Activated CD4-positive, CD25-positive, alpha-beta regulatory T cell (primary cell): ENCODE results near the gene RNF125.

Experiments
- DNase-seq, 4 experiments: peaks; one replicate each; lab custom pipeline; 2025; lab: John Stamatoyannopoulos, UW

Gene RNF125

GRCh38 chr18:32091325-32091723 is 72.7 kb downstream of the RNF125 start:
- DNase-seq, result no peak

- peak; percentile 57 to 74 (median 64) for DNase-seq
Measured at GRCh38 chr18:32091724-32092421, 73.2 kb downstream of the RNF125 start, which contains the start of gene RNF138. Gene RNF138 (plus strand): TSS chr18:32091874. CDS start chr18:32092777, 903 bp downstream.

GRCh38 chr18:32092422-32093101 is 73.9 kb downstream of the RNF125 start:
- DNase-seq, result peak; percentile 99 to 100 (median 100)

DNA sequence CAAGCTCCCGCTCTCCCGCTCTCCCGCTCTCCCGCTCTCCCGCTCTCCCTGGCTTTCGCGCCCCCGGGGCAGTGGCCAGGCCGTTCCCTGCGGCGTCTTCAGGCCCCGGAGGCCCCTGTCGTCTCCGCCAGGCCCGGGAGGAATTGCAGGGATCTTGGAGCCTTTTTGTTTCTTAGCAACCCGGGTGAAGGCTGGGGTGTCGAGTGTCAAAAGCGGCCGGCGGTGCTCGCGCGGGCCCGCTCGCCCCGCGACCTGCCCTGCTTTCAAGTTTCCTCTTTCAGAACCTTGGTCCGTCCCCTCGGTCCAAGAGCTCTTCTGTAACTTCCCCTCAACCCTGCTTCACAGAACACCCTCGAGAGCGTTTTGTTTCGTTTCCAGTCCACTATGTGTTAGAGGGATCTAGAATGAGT is 74.5 kb downstream of the RNF125 start:
- DNase-seq, result peak in 2 of 4 experiments; percentile 3 to 31

DNA sequence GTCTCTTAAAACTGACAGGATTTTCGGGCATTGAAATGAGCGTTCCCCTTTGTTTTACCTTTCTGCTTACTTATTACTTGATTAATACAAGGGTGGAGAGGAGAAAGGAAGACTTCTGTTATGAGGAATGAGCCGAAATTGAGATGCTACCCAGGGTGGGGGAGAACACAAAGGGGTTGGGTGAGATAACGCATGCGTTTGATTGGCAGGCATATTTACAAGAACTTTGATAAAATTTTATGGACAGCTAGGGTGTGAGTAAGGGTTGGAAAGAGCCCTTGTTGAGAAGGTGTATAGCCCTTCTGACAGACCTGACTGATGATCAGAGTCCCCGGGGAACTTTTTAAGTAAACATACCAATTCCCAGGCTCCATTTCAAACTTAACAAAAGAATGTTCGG is 74.9 kb downstream of the RNF125 start:
- DNase-seq, result no peak

- no peak for DNase-seq
Measured at GRCh38 chr18:32095192-32095899, 76.7 kb downstream of the RNF125 start.

- DNase-seq, result no peak
Measured at GRCh38 chr18:32095900-32096229, 77.2 kb downstream of the RNF125 start.

- DNase-seq, result no peak
Measured at GRCh38 chr18:32096946-32097345, 78.3 kb downstream of the RNF125 start.

DNA sequence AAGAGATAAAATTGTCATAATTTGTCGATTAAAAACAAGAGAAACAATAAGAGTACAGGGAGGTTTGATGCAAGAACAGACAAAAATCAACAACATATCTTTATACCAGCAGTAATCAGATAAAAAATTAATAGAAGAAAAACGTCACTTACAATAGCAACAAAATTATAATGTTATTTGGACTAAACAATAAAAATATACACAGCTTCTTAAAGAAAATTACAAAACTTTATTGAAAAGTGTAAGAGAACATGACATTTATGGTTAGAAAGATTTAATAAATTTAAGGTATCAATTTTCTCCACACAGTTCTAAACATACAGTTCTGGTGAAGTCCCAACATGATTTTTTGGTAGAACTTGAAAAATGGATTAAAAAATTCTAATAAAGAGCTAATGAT is 85.9 kb downstream of the RNF125 start:
- no peak for DNase-seq

DNA sequence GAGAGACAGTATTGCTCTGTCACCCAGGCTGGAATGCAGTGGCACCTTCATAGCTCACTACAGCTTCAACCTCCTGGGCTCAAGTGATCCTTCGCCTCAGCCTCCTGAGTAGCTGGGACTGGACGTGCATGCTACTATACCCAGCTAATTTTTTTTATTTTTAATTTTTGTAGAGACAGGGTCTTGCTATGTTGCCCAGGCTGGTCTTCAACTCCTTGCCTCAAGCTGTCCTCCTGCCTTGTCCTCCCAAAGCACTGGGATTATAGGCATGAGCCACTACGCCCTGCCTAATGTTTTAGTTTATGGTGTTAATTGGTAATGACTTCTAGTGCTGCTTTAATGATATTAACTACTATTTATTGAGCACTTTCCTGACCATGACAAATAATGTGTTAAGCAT is 91.4 kb downstream of the RNF125 start:
- DNase-seq, result no peak

GRCh38 chr18:32111706-32112105 is 93.1 kb downstream of the RNF125 start:
- DNase-seq, result no peak

DNA sequence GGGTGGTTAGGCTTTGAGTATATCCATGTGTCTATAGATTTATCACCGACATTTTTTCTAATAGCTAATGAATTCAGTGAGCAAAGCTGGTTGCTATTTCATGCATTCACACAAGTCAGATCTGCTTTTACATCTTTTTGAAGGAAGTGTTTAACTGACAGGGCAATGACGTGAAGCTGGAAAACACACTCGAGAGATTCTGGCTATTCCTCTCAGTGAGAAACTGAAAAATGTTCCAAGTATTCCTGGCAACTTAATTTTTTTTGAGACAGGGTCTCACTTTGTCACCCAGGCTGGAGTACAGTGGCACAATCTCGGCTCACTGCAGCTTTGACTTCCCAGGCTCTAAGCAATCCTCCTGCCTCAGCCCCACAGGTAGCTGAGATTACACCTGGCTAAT is 94.2 kb downstream of the RNF125 start:
- no peak for DNase-seq

GRCh38 chr18:32114293-32114942 is 95.8 kb downstream of the RNF125 start:
- no peak for DNase-seq

- DNase-seq, result no peak
Measured at GRCh38 chr18:32122039-32122438, 103.4 kb downstream of the RNF125 start.
